Measurements from ENCODE around the gene REEP6. TPM values are rescaled to one million over a fixed set of nuclear protein-coding genes. Genes with fewer than 3 reads are reported as not detected.

REEP6 gene
- total and polyA plus RNA-seq, 2 of the 4 experiments (the other 2 are of a cell fraction): 1.3 to 2.2 TPM

DNA sequence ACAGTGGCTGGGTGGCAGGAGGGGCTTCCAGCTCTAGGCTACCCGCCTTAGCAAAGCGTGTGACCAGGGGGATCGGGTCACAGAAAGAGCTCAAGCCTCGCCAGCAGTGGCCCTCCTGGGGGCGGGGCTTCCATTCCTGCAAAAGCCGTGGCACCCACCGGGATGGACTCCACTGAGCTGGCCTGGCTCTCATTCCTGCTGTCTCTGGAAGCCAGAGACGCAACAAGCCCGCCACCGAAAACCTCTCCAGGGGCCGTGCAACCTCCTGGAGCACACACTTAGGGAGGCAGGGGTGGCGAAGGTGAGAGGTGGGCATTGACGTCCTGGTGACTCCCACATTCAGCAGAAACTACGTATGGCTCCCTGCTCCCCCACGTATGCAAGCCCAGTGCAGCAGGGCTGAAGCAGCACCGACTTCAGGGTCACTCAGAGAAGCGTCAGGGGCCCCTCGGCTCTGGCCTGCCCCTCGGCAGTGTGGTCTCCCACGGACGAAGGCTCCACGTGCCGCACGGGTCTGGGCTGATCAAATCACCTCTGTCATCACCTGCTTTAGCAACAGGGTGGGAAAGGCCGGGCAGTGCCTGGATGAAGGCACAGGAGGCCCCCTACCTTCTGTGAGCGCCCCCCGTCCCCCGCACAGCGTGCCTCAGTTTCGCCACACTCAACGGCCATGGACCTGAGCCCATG lies 15.1 kb upstream of the REEP6 start:
- Histone ChIP-seq H4K5ac (ENCODE audit: low read depth, low read length) (no peak overlapping the region), H3K4me3 (ENCODE audit: insufficient read depth, low read depth, low read length) (no peak overlapping the region), H3K14ac (replicated peaks; ENCODE audit: low read depth, low read length) (no peak overlapping the region), H4K8ac (ENCODE audit: low read depth in 2 of 2, low read length in 2 of 2) (no peak overlapping the region), H2BK120ac (ENCODE audit: low read depth, low read length) (no peak overlapping the region), H2AK9ac (replicated peaks; ENCODE audit: low read depth, low read length, poor library complexity) (no peak overlapping the region), H3K27ac (ENCODE audit: insufficient read depth, low read length) (no peak overlapping the region), H3K9ac (ENCODE audit: low read depth, low read length) (no peak overlapping the region), H2BK5ac (ENCODE audit: low read depth, low read length, poor library complexity, severe bottlenecking) (no peak overlapping the region), H3K27me3 (ENCODE audit: control insufficient read depth, insufficient read depth, low read length) (peaks cover 19% of the 10 kb centered on the region), H3K23ac (ENCODE audit: low read depth, low read length) (no peak overlapping the region), H4K20me1 (ENCODE audit: insufficient read depth, low read length) (peaks cover 57% of the 10 kb centered on the region), H4K91ac (ENCODE audit: insufficient read depth, low read depth, low read length) (no peak overlapping the region), H3K9me3 (ENCODE audit: control insufficient read depth, insufficient read depth, low read length) (no peaks in the 10 kb centered on the region), H2AFZ (replicated peaks; ENCODE audit: low read length, poor library complexity) (no peak overlapping the region), H3K4me2 (ENCODE audit: low read depth, low read length) (no peak overlapping the region), H3K56ac (ENCODE audit: extremely low read depth, insufficient read depth, low read length) (no peak overlapping the region), H3K4me1 (ENCODE audit: control insufficient read depth, insufficient read depth, low read length) (peaks cover 3% of the 10 kb centered on the region), H2BK15ac (ENCODE audit: low read depth, low read length) (no peak overlapping the region), H2BK20ac (ENCODE audit: low read depth, low read length) (no peak overlapping the region), H2AK5ac (ENCODE audit: low read depth, low read length) (no peak overlapping the region), H3K4ac (ENCODE audit: low read depth, low read length) (no peak overlapping the region), H3K18ac (ENCODE audit: low read depth, low read length) (no peak overlapping the region), H3K9me1 (ENCODE audit: insufficient read depth, low read length) (0 out of 2 replicates have a peak, but pooled peaks cover 3% of the 10 kb centered on the region), H3K36me3 (ENCODE audit: control insufficient read depth, insufficient read depth, low read length) (peaks cover 9% of the 10 kb centered on the region), H3K79me1 (ENCODE audit: low read depth in 1 of 2, low read length in 2 of 2) (peaks cover 10 to 54% of the 10 kb centered on the region in 2 experiments)
- no TSS peak for BruUV-seq (replicated peaks)
- TF ChIP-seq FOS (IDR thresholded peaks at IDR 0.05; ENCODE audit: low read depth, low read length): no peak
- TF ChIP-seq MXI1 (IDR thresholded peaks at IDR 0.05; ENCODE audit: borderline replicate concordance, low read depth, low read length): no peak
- TF ChIP-seq BHLHE40 (IDR thresholded peaks at IDR 0.05; ENCODE audit: low read depth, low read length): no peak
- TF ChIP-seq RCOR1 (IDR thresholded peaks at IDR 0.05; ENCODE audit: insufficient replicate concordance, low read length): no peak
- TF ChIP-seq USF2 (IDR thresholded peaks at IDR 0.05; ENCODE audit: low read depth, low read length): no peak
- TF ChIP-seq SMC3 (IDR thresholded peaks at IDR 0.05; ENCODE audit: low read depth, low read length): no peak
- no peak for TF ChIP-seq CEBPB (IDR thresholded peaks at IDR 0.05; ENCODE audit: low read depth, low read length)
- no peak for TF ChIP-seq NFE2L2 (IDR thresholded peaks at IDR 0.05; ENCODE audit: low read depth, low read length)
- no peak for TF ChIP-seq CHD1 (IDR thresholded peaks at IDR 0.05; ENCODE audit: low read depth, low read length)
- TF ChIP-seq RAD21 (IDR thresholded peaks at IDR 0.05; ENCODE audit: low read length): no peak
- no peak for TF ChIP-seq MAFK (IDR thresholded peaks at IDR 0.05; ENCODE audit: low read depth, low read length)
- ATAC-seq (ENCODE audit: low read depth) (no peak), DNase-seq (no peak)
- in situ Hi-C loops (cut with MboI; ENCODE audit: low sequenced_read_pairs) (no loop called here), dilution Hi-C loops (cut with HindIII; ENCODE audit: low sequenced_read_pairs, unreplicated experiment) (no loop called here), intact Hi-C loops (cut with micrococcal nuclease) (no loop called here)
- POLR2A ChIA-PET (ENCODE audit: unreplicated experiment): no interaction called here
- CTCF ChIA-PET: no interaction called here
- whole genome bisulfite sequencing, 2 experiments (ENCODE audit: extremely low coverage in 2 of 2, insufficient read length in 1 of 2): 99% methylated on average over 13 of the region's 31 CpGs; no CpG with 5 or more reads in 1 of the 2 experiments
